ENCODE results near the gene SPATA3. TPM values are rescaled to one million over a fixed set of nuclear protein-coding genes. Genes with fewer than 3 reads are reported as not detected.

The SPATA3 gene
- total RNA-seq (2022; extraction: Qiagen RNA extraction): not detected in 5 replicates

GRCh38 chr2:230995821-230996220 is at the start of gene SPATA3:
SPATA3 (plus strand) TSS chr2:230996121; CDS start chr2:230996234, 113 bp downstream.

GRCh38 chr2:231037202-231037730 is 41.3 kb downstream of the SPATA3 start, which contains the start of gene C2orf72:
C2orf72 (plus strand) TSS chr2:231037523; CDS start chr2:231037566, 43 bp downstream.

GRCh38 chr2:231056453-231057416 is 60.8 kb downstream of the SPATA3 start, which contains the start of gene PSMD1:
PSMD1 (plus strand) TSS chr2:231056867; CDS start chr2:231057026, 159 bp downstream.

Other genes with a start within 250 kb of the SPATA3 start
- gene ITM2C, start 131.2 kb upstream of the SPATA3 start, total RNA-seq (2022; extraction: Qiagen RNA extraction): 67.3 to 82.5 TPM (median 75.6 TPM) in 5 replicates
- 0.04 TPM in 1 of 5 replicates, not detected in the others for gene GPR55, start 70.9 kb upstream of the SPATA3 start, total RNA-seq (2022; extraction: Qiagen RNA extraction)
- gene C2orf72, start 41.4 kb downstream of the SPATA3 start, total RNA-seq (2022; extraction: Qiagen RNA extraction): 4.8 to 7.5 TPM (median 6.2 TPM) in 5 replicates
- gene PSMD1, start 60.7 kb downstream of the SPATA3 start, total RNA-seq (2022; extraction: Qiagen RNA extraction): 107 to 114 TPM (median 112 TPM) in 5 replicates
- gene HTR2B, start 128.9 kb downstream of the SPATA3 start, total RNA-seq (2022; extraction: Qiagen RNA extraction): 0.09 TPM in 1 of 5 replicates, not detected in the others
- 13.8 to 16.1 TPM (median 14.5 TPM) in 5 replicates for gene ARMC9, start 202.5 kb downstream of the SPATA3 start, total RNA-seq (2022; extraction: Qiagen RNA extraction)

All from A549 treated with Mapracorat at 1 μM for 4 hours (cell line).